HepG2 (cell line): ENCODE data around the gene C6orf132. TPM values are rescaled to one million over a fixed set of nuclear protein-coding genes. Genes with fewer than 3 reads are reported as not detected.

Experiments used
- FOXP1 ChIP-seq, 2 experiments: fragments of 450-650 bp in 1 of 2; IDR thresholded peaks; 2 replicates each; pipeline ENCODE4 v1.6.1; 2017 to 2018; ENCODE audit warnings: antibody characterized with exemption in 1 of 2
- GTF2F1 ChIP-seq: fragments of 150-350 bp; IDR thresholded peaks from 2 replicates; pipeline ENCODE4 v1.6.1; 2014; ENCODE audit warnings: low read length
- HNF1A ChIP-seq, 2 experiments: sonication (generic) in 1 of 2; formaldehyde crosslinking in 1 of 2; IDR thresholded peaks; 2 replicates each; pipeline versions ENCODE4 v1.4.0 to v1.6.1; 2016 to 2020; ENCODE audit warnings: borderline replicate concordance in 1 of 2, low read depth in 1 of 2, mild to moderate bottlenecking in 1 of 2, missing genetic modification reagents in 1 of 2
- SMAD9 ChIP-seq: sonication (generic); formaldehyde crosslinking; IDR thresholded peaks from 2 replicates; pipeline ENCODE4 v1.5.1; 2020; ENCODE audit warnings: mild to moderate bottlenecking, missing genetic modification reagents
- SOX6 ChIP-seq, 2 experiments: fragments of 450-650 bp in 1 of 2; sonication (generic) in 1 of 2; formaldehyde crosslinking in 1 of 2; IDR thresholded peaks; 2 replicates each; pipeline versions ENCODE4 v1.4.0 to v1.6.1; 2017 to 2020; ENCODE audit warnings: antibody characterized with exemption in 1 of 2, mild to moderate bottlenecking in 1 of 2, missing genetic modification reagents in 1 of 2
- TRAFD1 ChIP-seq: sonication (generic); formaldehyde crosslinking; IDR thresholded peaks from 2 replicates; pipeline ENCODE4 v1.5.1; 2020; ENCODE audit warnings: missing genetic modification reagents, mild to moderate bottlenecking, borderline replicate concordance
- ZBTB3 ChIP-seq: sonication (generic); formaldehyde crosslinking; IDR thresholded peaks from 2 replicates; pipeline ENCODE4 v1.4.0; 2020; ENCODE audit warnings: low read depth, mild to moderate bottlenecking, moderate library complexity, missing genetic modification reagents, borderline replicate concordance
- ZBTB42 ChIP-seq: sonication (generic); formaldehyde crosslinking; IDR thresholded peaks from 2 replicates; pipeline ENCODE4 v1.5.0; 2020; ENCODE audit warnings: mild to moderate bottlenecking, missing genetic modification reagents
- ZEB1 ChIP-seq: IDR thresholded peaks from 2 replicates; pipeline ENCODE4 v1.6.1; 2012; ENCODE audit warnings: mild to moderate bottlenecking, low read depth, inconsistent platforms; ENCODE audit not compliant: insufficient replicate concordance
- ZNF33A ChIP-seq: sonication (generic); formaldehyde crosslinking; IDR thresholded peaks from 2 replicates; pipeline ENCODE4 v1.5.1; 2020; ENCODE audit warnings: missing genetic modification reagents, mild to moderate bottlenecking, moderate library complexity, borderline replicate concordance
- ZNF891 ChIP-seq: sonication (generic); formaldehyde crosslinking; IDR thresholded peaks from 2 replicates; pipeline ENCODE4 v1.5.0; 2020; ENCODE audit warnings: mild to moderate bottlenecking, missing genetic modification reagents
- polyA plus RNA-seq, 8 experiments: library from polyadenylated mRNA; depleted of rRNA in 3 of 8; stranded (reverse) in 7 of 8; unstranded in 1 of 8; fragments of >200 nt; fragmentation: Illumina TruSeq in 4 of 8; extraction: Trizol in 4 of 8; gene quantifications; 2 replicates each; pipeline versions ENCODE4 v1.2.1 to v1.2.3, GENCODE V29; 2011 to 2016; ENCODE audit warnings: low read depth in 4 of 8, missing spikeins in 1 of 8, mixed read lengths in 1 of 8; ENCODE audit not compliant: insufficient read depth in 1 of 8
- total RNA-seq, 5 experiments: library from RNA; depleted of rRNA; stranded (reverse); fragments of >200 nt; fragmentation: Illumina TruSeq; extraction: Trizol; gene quantifications; 2 replicates each; pipeline ENCODE4 v1.2.3, GENCODE V29; 2016; ENCODE audit warnings: low read depth in 1 of 5
- TF ChIP-seq, protein P1 (sequence below): IDR thresholded peaks from 2 replicates; pipeline ENCODE4 v1.6.1; 2016
- TF ChIP-seq, protein P2 (sequence below): sonication (generic); formaldehyde crosslinking; IDR thresholded peaks from 2 replicates; pipeline ENCODE4 v1.8.0; 2022; ENCODE audit warnings: missing genetic modification reagents, mild to moderate bottlenecking, inconsistent platforms, borderline replicate concordance
- TF ChIP-seq, protein P3 (sequence below): sonication (generic); formaldehyde crosslinking; IDR thresholded peaks from 2 replicates; pipeline ENCODE4 v1.8.1; 2022; ENCODE audit warnings: low read depth, mild to moderate bottlenecking, missing genetic modification reagents
- TF ChIP-seq, protein P4 (sequence below): sonication (generic); formaldehyde crosslinking; IDR thresholded peaks from 2 replicates; pipeline ENCODE4 v1.5.0; 2020; ENCODE audit warnings: missing genetic modification reagents

The C6orf132 gene
- total and polyA plus RNA-seq, 2 of the 13 experiments (the other 11 are each of a cell fraction or from before 2014, with no cell fraction given), result 0.78 to 3.0 TPM

GRCh38 chr6:42137194-42137753, 5.1 kb downstream of the C6orf132 start (continued):
- TF ChIP-seq, protein P1, sequence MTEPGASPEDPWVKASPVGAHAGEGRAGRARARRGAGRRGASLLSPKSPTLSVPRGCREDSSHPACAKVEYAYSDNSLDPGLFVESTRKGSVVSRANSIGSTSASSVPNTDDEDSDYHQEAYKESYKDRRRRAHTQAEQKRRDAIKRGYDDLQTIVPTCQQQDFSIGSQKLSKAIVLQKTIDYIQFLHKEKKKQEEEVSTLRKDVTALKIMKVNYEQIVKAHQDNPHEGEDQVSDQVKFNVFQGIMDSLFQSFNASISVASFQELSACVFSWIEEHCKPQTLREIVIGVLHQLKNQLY (CRISPR knock-in tag), result no peak
- TF ChIP-seq ZBTB3 (CRISPR knock-in tag) (no peak), GTF2F1 (no peak), ZNF33A (no peak), SOX6 (IDR thresholded peaks at IDR 0.05) (no peak), SOX6 (CRISPR knock-in tag; IDR thresholded peaks at IDR 0.05) (peak; percentile 24; the same call in 1 of the 2 replicates), TRAFD1 (no peak), HNF1A (IDR thresholded peaks at IDR 0.05; ENCODE audit: low read depth) (no peak), HNF1A (CRISPR knock-in tag; IDR thresholded peaks at IDR 0.05; ENCODE audit: borderline replicate concordance) (no peak), ZNF891 (no peak), SMAD9 (CRISPR knock-in tag) (no peak), ZBTB42 (no peak), ZEB1 (no peak), FOXP1 (IDR thresholded peaks at IDR 0.05) (no peak), FOXP1 (CRISPR knock-in tag; IDR thresholded peaks at IDR 0.05) (peak; percentile 63)
- TF ChIP-seq, protein P2, sequence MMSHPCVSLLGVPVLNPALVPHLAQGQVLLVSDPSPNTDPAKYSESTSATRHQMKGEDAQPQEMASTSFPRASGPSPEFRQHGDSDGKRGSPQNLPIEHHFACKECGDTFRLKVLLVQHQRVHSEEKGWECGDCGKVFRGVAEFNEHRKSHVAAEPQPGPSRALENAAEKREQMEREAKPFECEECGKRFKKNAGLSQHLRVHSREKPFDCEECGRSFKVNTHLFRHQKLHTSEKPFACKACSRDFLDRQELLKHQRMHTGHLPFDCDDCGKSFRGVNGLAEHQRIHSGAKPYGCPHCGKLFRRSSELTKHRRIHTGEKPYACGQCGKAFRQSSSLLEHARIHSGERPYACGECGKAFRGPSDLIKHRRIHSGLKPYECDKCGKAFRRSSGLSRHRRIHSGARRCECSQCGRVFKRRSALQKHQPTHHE (CRISPR knock-in tag), result no peak
- TF ChIP-seq, protein P3, sequence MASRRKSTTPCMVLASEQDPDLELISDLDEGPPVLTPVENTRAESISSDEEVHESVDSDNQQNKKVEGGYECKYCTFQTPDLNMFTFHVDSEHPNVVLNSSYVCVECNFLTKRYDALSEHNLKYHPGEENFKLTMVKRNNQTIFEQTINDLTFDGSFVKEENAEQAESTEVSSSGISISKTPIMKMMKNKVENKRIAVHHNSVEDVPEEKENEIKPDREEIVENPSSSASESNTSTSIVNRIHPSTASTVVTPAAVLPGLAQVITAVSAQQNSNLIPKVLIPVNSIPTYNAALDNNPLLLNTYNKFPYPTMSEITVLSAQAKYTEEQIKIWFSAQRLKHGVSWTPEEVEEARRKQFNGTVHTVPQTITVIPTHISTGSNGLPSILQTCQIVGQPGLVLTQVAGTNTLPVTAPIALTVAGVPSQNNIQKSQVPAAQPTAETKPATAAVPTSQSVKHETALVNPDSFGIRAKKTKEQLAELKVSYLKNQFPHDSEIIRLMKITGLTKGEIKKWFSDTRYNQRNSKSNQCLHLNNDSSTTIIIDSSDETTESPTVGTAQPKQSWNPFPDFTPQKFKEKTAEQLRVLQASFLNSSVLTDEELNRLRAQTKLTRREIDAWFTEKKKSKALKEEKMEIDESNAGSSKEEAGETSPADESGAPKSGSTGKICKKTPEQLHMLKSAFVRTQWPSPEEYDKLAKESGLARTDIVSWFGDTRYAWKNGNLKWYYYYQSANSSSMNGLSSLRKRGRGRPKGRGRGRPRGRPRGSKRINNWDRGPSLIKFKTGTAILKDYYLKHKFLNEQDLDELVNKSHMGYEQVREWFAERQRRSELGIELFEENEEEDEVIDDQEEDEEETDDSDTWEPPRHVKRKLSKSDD (CRISPR knock-in tag), result no peak
- TF ChIP-seq, protein P4, sequence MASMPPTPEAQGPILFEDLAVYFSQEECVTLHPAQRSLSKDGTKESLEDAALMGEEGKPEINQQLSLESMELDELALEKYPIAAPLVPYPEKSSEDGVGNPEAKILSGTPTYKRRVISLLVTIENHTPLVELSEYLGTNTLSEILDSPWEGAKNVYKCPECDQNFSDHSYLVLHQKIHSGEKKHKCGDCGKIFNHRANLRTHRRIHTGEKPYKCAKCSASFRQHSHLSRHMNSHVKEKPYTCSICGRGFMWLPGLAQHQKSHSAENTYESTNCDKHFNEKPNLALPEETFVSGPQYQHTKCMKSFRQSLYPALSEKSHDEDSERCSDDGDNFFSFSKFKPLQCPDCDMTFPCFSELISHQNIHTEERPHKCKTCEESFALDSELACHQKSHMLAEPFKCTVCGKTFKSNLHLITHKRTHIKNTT (CRISPR knock-in tag), result no peak
